GM10248 (cell line): ENCODE data around the gene HDAC4.

Source experiments
- CTCF ChIA-PET: fragments of 300-600 bp; sonication (Branson Sonifier 250); formaldehyde crosslinking; extraction: SDS; loops from one replicate; lab custom pipeline; 2021; ENCODE audit warnings: antibody characterized with exemption; lab: Yijun Ruan, JAX
- POLR2A ChIA-PET: fragments of 350-650 bp; sonication (Branson Sonifier 250); formaldehyde crosslinking; extraction: SDS; loops from one replicate; lab custom pipeline; 2020; ENCODE audit warnings: antibody characterized with exemption; lab: Yijun Ruan, JAX
- DNase-seq: peaks from one replicate; pipeline ENCODE4 v3.0.0; 2012; ENCODE audit errors: extremely low spot score
- CTCF ChIP-seq: IDR thresholded peaks from 2 replicates; pipeline ENCODE4 v1.5.1; 2012; ENCODE audit warnings: mild to moderate bottlenecking, low read depth; ENCODE audit errors: extremely low read depth, missing control alignments, control extremely low read depth

HDAC4 gene

GRCh38 chr2:239300242-239300641, 100.6 kb downstream of the HDAC4 start:
- CTCF ChIA-PET, result interaction anchor here (1.0 to 1.2 kb wide), 2 partner anchors 15 to 80 kb away, joined by 3 read pairs; no protein-coding TSS in a partner anchor
- DNase-seq, result no peak
- POLR2A ChIA-PET, result no interaction called here
- no peak for TF ChIP-seq CTCF

GRCh38 chr2:239299218-239299939, 101.4 kb downstream of the HDAC4 start:
- no peak for TF ChIP-seq CTCF
- no peak for DNase-seq
- CTCF ChIA-PET, result no interaction called here
- POLR2A ChIA-PET, result no interaction called here

- DNase-seq, result no peak
- ChIA-PET POLR2A (no interaction called here), CTCF (no interaction called here)
- no peak for TF ChIP-seq CTCF
Measured at GRCh38 chr2:239298116-239298804, 102.6 kb downstream of the HDAC4 start.

GRCh38 chr2:239297142-239298004, 103.4 kb downstream of the HDAC4 start:
- DNase-seq, result no peak
- ChIA-PET POLR2A (no interaction called here), CTCF (no interaction called here)
- TF ChIP-seq CTCF, result no peak

GRCh38 chr2:239296020-239296932, 104.5 kb downstream of the HDAC4 start:
- ChIA-PET POLR2A (no interaction called here), CTCF (interaction anchor here (0.9 to 2.1 kb wide), 4 partner anchors 8 to 126 kb away, joined by 3 to 5 read pairs (median 3); no protein-coding TSS in a partner anchor)
- no peak for TF ChIP-seq CTCF
- DNase-seq, result no peak
